Ovary (tissue), 9 donors: ENCODE data around the gene PAPOLA. TPM values are rescaled to one million over a fixed set of nuclear protein-coding genes. Genes with fewer than 3 reads are reported as not detected.
A peak's percentile ranks its signal among the peaks of the same experiment; 100 is the strongest.

Experiments used
- DNase-seq, 5 donors: peaks; one replicate each; pipeline ENCODE4 v3.0.0-alpha.2; 2019 to 2020
- H3K27ac ChIP-seq, 2 donors: fragments of 200-600 bp; one replicate each; pipeline versions ENCODE4 v1.5.1 to v1.8.0; 2019 to 2022
- H3K27me3 ChIP-seq: fragments of 200-600 bp; one replicate; pipeline ENCODE4 v1.8.0; 2022
- H3K36me3 ChIP-seq: fragments of 200-600 bp; sonication (generic); one replicate; pipeline ENCODE4 v1.5.1; 2019
- H3K4me1 ChIP-seq: one replicate; pipeline ENCODE4 v1.8.1; 2013; ENCODE audit warnings: mild to moderate bottlenecking, moderate library complexity; ENCODE audit not compliant: insufficient read depth
- H3K4me3 ChIP-seq: fragments of 200-600 bp; sonication (generic); one replicate; pipeline ENCODE4 v1.5.1; 2017
- H3K9me3 ChIP-seq, 2 donors: fragments of 200-600 bp in 1 of 2; sonication (generic) in 1 of 2; one replicate each; pipeline versions ENCODE4 v1.5.1 to v1.8.1; 2013 to 2019; ENCODE audit warnings: mild to moderate bottlenecking in 1 of 2, moderate library complexity in 1 of 2
- CTCF ChIP-seq, 3 donors: fragments of 450-650 bp in 2 of 3; fragments of 200-600 bp in 1 of 3; IDR thresholded peaks; one replicate each; pipeline versions ENCODE4 v1.5.1 to v1.8.0; 2016 to 2022; ENCODE audit warnings: antibody characterized with exemption in 3 of 3, mild to moderate bottlenecking in 1 of 3
- EP300 ChIP-seq: sonication (generic); formaldehyde crosslinking; IDR thresholded peaks from one replicate; pipeline ENCODE4 v1.6.1; 2017; ENCODE audit warnings: antibody characterized with exemption
- POLR2A ChIP-seq: fragments of 450-650 bp; IDR thresholded peaks from one replicate; pipeline ENCODE4 v1.6.1; 2017; ENCODE audit warnings: antibody characterized with exemption, mild to moderate bottlenecking, moderate library complexity
- WGBS, 3 donors: extraction: QIAGEN DNeasy Blood & Tissue Kit in 1 of 3; methylation state at CpG; one replicate each; pipeline versions ENCODE4 v1.1.5 to v1.1.7; 2013 to 2017; 5-methylcytosine and 5-hydroxymethylcytosine counted together
- intact Hi-C, 4 donors: fragments of 100-400 bp; cut with DNase I; formaldehyde crosslinking; loops; one replicate each; pipeline versions ENCODE4 v1.11.0 to v1.15.1; 2022 to 2023
- polyA plus RNA-seq, 2 donors: library from polyadenylated mRNA; stranded (reverse); fragments of 200-250 nt in 1 of 2; fragments of 350-450 nt in 1 of 2; fragmentation: Illumina TruSeq in 1 of 2; extraction: RNeasy Lipid Tissue Mini Kit (QIAGEN cat#74804) in 1 of 2; gene quantifications; one replicate each; pipeline ENCODE4 v1.2.3, GENCODE V29; 2013 to 2014
- total RNA-seq, 7 donors: library from RNA; depleted of rRNA in 2 of 7; stranded (reverse); fragments of >200 nt in 2 of 7; fragmentation: NEBNext Ultra II Directional in 3 of 7; extraction: Animal tissue kit (Norgen Biotek cat#: 25700) in 3 of 7; gene quantifications; one replicate each; pipeline versions ENCODE4 v1.1.0 to v1.2.4, GENCODE V29; 2016 to 2023
- donor health status: DM: no; HTN: no; CAD: no; lungs with moderate emphysema.
- donor health status: DM: no; HTN: no; CAD: no.
- donor health status: Bipolar disorder and iron deficiency.
- donor health status: DM: yes; HTN: yes; CAD: no.
- donor health status: DM: no; HTN: no; CAD: no.
- donor health status: DM: yes; HTN: yes; CAD: no.

Gene PAPOLA
- total and polyA plus RNA-seq, 9 donors, result 68.5 to 187 (median 149) TPM

DNA sequence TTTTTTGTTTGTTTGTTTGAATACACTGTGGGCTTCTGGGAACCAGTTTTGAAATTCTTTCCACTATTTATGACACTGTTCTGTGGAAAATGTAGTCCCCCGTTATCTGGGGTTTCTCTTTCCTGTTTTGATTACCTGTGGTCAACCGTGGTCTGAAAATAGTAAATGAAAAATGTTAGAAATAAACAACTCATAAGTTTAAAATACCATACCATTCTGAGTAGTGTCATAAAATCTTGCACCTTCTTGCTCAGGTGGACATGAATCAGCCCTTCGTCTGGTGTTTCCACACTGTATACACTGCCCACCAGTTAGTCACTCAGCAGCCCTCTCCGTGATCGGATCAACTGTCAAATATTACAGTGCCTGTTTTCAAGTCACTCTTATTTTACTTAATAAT is 5.1 kb upstream of the PAPOLA start:
- Histone ChIP-seq H3K27me3 (no peaks in the 10 kb centered on the region), H3K4me3 (no peak overlapping the region), H3K4me1 (no peaks in the 10 kb centered on the region), H3K36me3 (no peaks in the 10 kb centered on the region), H3K9me3 (no peaks in the 10 kb centered on the region), H3K27ac (no peak overlapping the region)
- no peak for DNase-seq
- WGBS, 3 donors, result 50 to 67% (median 53%) methylated on average over 5 of the region's 5 CpGs
- intact Hi-C loops, result no loop called here
- TF ChIP-seq CTCF (IDR thresholded peaks at IDR 0.05), result no peak
- TF ChIP-seq EP300, result no peak
- no peak for TF ChIP-seq POLR2A

GRCh38 chr14:96497586-96497985 is 4.6 kb upstream of the PAPOLA start:
- Histone ChIP-seq H3K27me3 (no peaks in the 10 kb centered on the region), H3K27ac (no peak overlapping the region), H3K4me3 (no peak overlapping the region), H3K36me3 (no peaks in the 10 kb centered on the region), H3K4me1 (no peaks in the 10 kb centered on the region), H3K9me3 (no peaks in the 10 kb centered on the region)
- intact Hi-C loops, result no loop called here
- DNase-seq, result no peak
- TF ChIP-seq CTCF (IDR thresholded peaks at IDR 0.05) (no peak), EP300 (no peak), POLR2A (no peak)
- WGBS, 3 donors, result 72 to 82% (median 74%) methylated on average over 3 of the region's 3 CpGs

- intact Hi-C loops, result no loop called here
- no peak for DNase-seq
- WGBS, 3 donors, result 16 to 19% (median 18%) methylated on average over 15 of the region's 15 CpGs
- no peaks in the 10 kb centered on the region for H3K27me3 ChIP-seq
- no peaks in the 10 kb centered on the region for H3K36me3 ChIP-seq
- peak overlapping the region; percentile 98 for H3K4me3 ChIP-seq
- H3K9me3 ChIP-seq, result no peaks in the 10 kb centered on the region
- H3K4me1 ChIP-seq, result peaks cover 3% of the 10 kb centered on the region
- H3K27ac ChIP-seq, result peak overlapping the region in 1 of 2 donors; percentile 95
- TF ChIP-seq EP300 (no peak), CTCF (IDR thresholded peaks at IDR 0.05) (no peak), POLR2A (no peak)
Observed at GRCh38 chr14:96501217-96501739, 904 bp upstream of the PAPOLA start.

GRCh38 chr14:96502621-96503305 is 581 bp downstream of the PAPOLA start:
- Histone ChIP-seq H3K4me3 (peak overlapping the region; percentile 98), H3K27ac (peak overlapping the region; percentile 88 to 95), H3K4me1 (peaks cover 4% of the 10 kb centered on the region), H3K36me3 (no peaks in the 10 kb centered on the region), H3K9me3 (no peaks in the 10 kb centered on the region), H3K27me3 (no peaks in the 10 kb centered on the region)
- TF ChIP-seq POLR2A, result no peak
- no peak for TF ChIP-seq EP300
- no peak for TF ChIP-seq CTCF (IDR thresholded peaks at IDR 0.05)
- WGBS, 3 donors, result 0 to 1% (median 0%) methylated on average over 46 to 47 of the region's 47 CpGs
- DNase-seq, result peak in 2 of 5 donors; percentile 40 to 44
- intact Hi-C loops, result no loop called here
